ENCODE data around the gene TXNRD2.

Gene TXNRD2

DNA sequence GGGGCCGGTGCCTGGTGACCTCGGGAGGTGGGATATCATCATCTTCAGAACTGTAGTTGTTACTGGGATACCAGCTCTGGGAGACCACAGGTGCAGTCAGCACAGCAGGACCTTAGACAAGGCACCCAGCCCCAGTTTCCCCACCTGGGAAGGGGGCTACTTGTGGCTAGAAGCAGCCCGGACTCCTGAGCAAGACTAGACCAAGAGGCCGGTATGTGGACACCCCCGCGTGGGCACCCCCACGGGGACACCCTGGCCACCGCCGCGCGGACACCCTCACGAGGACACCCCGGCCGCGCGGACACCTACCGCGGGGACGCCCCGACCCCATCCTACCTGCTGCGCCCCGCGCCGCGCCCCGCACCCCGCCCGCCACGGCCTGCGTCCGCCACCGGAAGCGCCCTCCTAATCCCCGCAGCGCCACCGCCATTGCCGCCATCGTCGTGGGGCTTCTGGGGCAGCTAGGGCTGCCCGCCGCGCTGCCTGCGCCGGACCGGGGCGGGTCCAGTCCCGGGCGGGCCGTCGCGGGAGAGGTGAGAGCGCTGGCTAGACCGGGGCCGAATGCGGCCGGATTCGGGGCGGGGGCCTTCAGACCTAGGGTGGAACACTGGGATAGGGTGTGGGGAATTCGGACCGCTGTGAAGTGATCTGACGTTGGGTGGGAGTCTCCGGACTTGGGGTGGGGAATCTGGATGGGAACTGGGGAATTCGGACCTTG, at the start of gene TXNRD2, which contains the start of gene COMT:
TXNRD2 (minus strand) TSS at position 454 of the 718 bp plus-strand sequence; CDS start at position 439, 15 bp downstream.
COMT (plus strand) TSS at position 408 of the 718 bp plus-strand sequence. CDS start 20,755 bp downstream, outside the sequence.
- peak; percentile 92 for TF ChIP-seq YY1 (IDR thresholded peaks at IDR 0.05; ENCODE audit: low read depth)
- TF ChIP-seq, protein P1, sequence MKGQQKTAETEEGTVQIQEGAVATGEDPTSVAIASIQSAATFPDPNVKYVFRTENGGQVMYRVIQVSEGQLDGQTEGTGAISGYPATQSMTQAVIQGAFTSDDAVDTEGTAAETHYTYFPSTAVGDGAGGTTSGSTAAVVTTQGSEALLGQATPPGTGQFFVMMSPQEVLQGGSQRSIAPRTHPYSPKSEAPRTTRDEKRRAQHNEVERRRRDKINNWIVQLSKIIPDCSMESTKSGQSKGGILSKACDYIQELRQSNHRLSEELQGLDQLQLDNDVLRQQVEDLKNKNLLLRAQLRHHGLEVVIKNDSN (IDR thresholded peaks at IDR 0.05) = no peak
- no peak for TF ChIP-seq EGR1 (IDR thresholded peaks at IDR 0.05)
- TF ChIP-seq, protein P2, sequence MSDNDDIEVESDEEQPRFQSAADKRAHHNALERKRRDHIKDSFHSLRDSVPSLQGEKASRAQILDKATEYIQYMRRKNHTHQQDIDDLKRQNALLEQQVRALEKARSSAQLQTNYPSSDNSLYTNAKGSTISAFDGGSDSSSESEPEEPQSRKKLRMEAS (IDR thresholded peaks at IDR 0.05) = peak; percentile 52; the same call in 1 of the 2 replicates
- no peak for TF ChIP-seq CREB1 (IDR thresholded peaks at IDR 0.05; ENCODE audit: low read depth)
- no peak for TF ChIP-seq TCF12 (IDR thresholded peaks at IDR 0.05; ENCODE audit: low read depth)
- TF ChIP-seq RAD21 (IDR thresholded peaks at IDR 0.05; ENCODE audit: low read depth) = no peak
- no peak for TF ChIP-seq NFIC (IDR thresholded peaks at IDR 0.05)
- no peak for TF ChIP-seq FOXM1 (IDR thresholded peaks at IDR 0.05; ENCODE audit: borderline replicate concordance, low read depth)
- no peak for TF ChIP-seq EP300 (IDR thresholded peaks at IDR 0.05; ENCODE audit: borderline replicate concordance)
- peak; percentile 92 for TF ChIP-seq TAF1 (IDR thresholded peaks at IDR 0.05; ENCODE audit: low read depth)
- no peak; the same call in 1 of the 2 replicates for TF ChIP-seq ZBTB7A (IDR thresholded peaks at IDR 0.05; ENCODE audit: low read depth)
- TF ChIP-seq CEBPB (IDR thresholded peaks at IDR 0.05) = no peak
- TF ChIP-seq, protein P3, sequence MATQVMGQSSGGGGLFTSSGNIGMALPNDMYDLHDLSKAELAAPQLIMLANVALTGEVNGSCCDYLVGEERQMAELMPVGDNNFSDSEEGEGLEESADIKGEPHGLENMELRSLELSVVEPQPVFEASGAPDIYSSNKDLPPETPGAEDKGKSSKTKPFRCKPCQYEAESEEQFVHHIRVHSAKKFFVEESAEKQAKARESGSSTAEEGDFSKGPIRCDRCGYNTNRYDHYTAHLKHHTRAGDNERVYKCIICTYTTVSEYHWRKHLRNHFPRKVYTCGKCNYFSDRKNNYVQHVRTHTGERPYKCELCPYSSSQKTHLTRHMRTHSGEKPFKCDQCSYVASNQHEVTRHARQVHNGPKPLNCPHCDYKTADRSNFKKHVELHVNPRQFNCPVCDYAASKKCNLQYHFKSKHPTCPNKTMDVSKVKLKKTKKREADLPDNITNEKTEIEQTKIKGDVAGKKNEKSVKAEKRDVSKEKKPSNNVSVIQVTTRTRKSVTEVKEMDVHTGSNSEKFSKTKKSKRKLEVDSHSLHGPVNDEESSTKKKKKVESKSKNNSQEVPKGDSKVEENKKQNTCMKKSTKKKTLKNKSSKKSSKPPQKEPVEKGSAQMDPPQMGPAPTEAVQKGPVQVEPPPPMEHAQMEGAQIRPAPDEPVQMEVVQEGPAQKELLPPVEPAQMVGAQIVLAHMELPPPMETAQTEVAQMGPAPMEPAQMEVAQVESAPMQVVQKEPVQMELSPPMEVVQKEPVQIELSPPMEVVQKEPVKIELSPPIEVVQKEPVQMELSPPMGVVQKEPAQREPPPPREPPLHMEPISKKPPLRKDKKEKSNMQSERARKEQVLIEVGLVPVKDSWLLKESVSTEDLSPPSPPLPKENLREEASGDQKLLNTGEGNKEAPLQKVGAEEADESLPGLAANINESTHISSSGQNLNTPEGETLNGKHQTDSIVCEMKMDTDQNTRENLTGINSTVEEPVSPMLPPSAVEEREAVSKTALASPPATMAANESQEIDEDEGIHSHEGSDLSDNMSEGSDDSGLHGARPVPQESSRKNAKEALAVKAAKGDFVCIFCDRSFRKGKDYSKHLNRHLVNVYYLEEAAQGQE (IDR thresholded peaks at IDR 0.05; ENCODE audit: low read depth) = 0 out of 2 replicates have a peak, but pooled peaks have one; percentile 6
- TF ChIP-seq TEAD4 (IDR thresholded peaks at IDR 0.05) = no peak

DNA sequence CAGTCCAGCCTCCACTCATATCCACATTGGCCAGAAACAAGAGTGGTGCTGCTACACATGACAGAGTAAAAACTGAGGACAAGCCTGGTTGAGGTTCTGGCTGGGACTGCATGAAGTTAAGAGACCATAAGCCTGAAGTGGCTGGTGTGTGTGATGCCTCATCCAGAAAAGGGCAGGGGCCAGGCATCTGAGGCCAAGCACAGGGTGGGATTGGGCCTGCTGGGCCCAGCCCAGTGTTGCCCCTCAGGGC, 49.7 kb upstream of the TXNRD2 start:
- no peak for TF ChIP-seq EP300 (IDR thresholded peaks at IDR 0.05; ENCODE audit: borderline replicate concordance)
- TF ChIP-seq ZBTB7A (IDR thresholded peaks at IDR 0.05; ENCODE audit: low read depth) = no peak

DNA sequence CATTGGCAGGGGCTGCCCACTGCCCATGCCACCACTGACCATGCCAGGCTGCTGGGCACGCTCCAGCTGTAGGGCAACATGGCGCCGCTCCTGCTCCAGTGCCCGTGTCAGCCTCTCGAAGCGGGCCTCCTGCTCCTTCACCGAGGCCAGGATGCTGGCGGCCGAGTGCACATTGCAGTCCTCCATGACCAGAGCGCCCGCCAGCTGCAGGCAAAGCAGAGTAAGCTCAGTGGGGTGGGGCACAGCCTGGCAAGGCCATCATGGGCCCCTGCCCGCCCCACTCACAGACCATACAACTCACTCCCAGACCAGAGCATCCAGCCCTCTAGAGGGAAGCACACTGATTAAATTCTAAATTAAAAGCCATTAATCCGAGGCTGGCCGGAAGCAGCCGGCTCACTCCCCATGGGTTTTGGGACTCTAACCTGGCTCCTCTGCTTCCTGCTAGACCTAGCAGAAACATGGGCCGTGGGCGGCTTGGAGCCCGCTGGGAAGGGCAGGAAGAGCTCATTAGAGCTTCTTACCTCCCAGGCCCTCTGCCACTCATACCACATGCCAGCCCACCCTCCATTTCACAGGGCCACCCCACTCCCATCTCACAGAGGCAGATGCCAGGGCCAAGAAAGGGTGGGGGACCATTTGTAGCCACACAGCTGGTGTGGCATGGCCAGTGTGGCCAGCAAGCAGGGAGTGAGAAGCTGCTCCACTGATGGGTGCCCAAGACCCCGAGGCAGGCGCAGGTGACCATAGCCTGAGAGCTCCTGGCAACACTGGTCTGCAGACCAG, 49.2 kb upstream of the TXNRD2 start:
- TF ChIP-seq EP300 (IDR thresholded peaks at IDR 0.05; ENCODE audit: borderline replicate concordance) (no peak), ZBTB7A (IDR thresholded peaks at IDR 0.05; ENCODE audit: low read depth) (no peak), NFIC (IDR thresholded peaks at IDR 0.05) (no peak), TCF12 (IDR thresholded peaks at IDR 0.05; ENCODE audit: low read depth) (no peak), CEBPB (IDR thresholded peaks at IDR 0.05) (no peak), YY1 (IDR thresholded peaks at IDR 0.05; ENCODE audit: low read depth) (no peak), TAF1 (IDR thresholded peaks at IDR 0.05; ENCODE audit: low read depth) (no peak), FOXM1 (IDR thresholded peaks at IDR 0.05; ENCODE audit: borderline replicate concordance, low read depth) (no peak), CREB1 (IDR thresholded peaks at IDR 0.05; ENCODE audit: low read depth) (no peak), RAD21 (IDR thresholded peaks at IDR 0.05; ENCODE audit: low read depth) (no peak), TEAD4 (IDR thresholded peaks at IDR 0.05) (no peak), EGR1 (IDR thresholded peaks at IDR 0.05) (no peak)
- TF ChIP-seq, protein P1 (IDR thresholded peaks at IDR 0.05) = no peak
- TF ChIP-seq, protein P3 (IDR thresholded peaks at IDR 0.05; ENCODE audit: low read depth) = no peak
- TF ChIP-seq, protein P2 (IDR thresholded peaks at IDR 0.05) = no peak

DNA sequence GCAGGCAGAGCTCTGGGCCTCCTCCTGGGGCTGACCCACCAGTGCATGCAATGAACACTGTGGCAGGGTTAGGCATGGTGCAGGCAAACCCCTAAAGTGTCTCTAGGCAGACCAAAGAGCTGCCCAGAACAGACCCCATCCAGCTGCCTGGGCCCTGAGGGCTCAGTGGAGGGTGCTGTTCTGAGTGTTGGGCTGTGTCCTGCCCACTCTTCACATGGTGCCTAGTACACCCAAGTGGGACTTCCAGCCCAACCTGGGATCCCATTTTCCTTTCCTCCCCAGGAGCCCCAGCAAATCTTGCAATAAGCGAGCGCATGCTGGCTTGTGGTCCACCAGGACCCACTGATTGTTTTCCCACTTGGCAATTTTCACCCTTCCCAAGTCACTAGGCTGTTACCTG, 48.6 kb upstream of the TXNRD2 start:
- no peak for TF ChIP-seq EGR1 (IDR thresholded peaks at IDR 0.05)

DNA sequence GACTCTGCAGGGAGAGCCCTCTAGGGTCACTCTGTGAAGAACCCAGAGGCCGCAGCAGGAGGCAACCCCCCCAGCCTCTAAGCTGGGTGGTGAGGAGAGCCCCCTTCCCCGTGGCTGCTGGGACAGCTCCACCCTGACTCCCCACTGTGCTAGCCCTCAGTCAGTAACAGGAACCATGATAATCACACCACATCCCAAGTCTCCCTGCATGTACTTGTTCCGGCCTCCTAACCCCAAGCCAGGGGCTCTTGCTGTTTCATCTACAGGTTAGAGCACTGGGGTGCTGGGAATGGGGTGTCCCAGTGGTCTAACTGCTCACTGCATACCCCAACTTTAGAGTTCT, 48.1 kb upstream of the TXNRD2 start:
- TF ChIP-seq, protein P2 (IDR thresholded peaks at IDR 0.05) = no peak
- TF ChIP-seq ZBTB7A (IDR thresholded peaks at IDR 0.05; ENCODE audit: low read depth) (no peak), FOXM1 (IDR thresholded peaks at IDR 0.05; ENCODE audit: borderline replicate concordance, low read depth) (no peak), TAF1 (IDR thresholded peaks at IDR 0.05; ENCODE audit: low read depth) (no peak), YY1 (IDR thresholded peaks at IDR 0.05; ENCODE audit: low read depth) (no peak), CREB1 (IDR thresholded peaks at IDR 0.05; ENCODE audit: low read depth) (no peak), TEAD4 (IDR thresholded peaks at IDR 0.05) (no peak), EP300 (IDR thresholded peaks at IDR 0.05; ENCODE audit: borderline replicate concordance) (no peak), TCF12 (IDR thresholded peaks at IDR 0.05; ENCODE audit: low read depth) (no peak), CEBPB (IDR thresholded peaks at IDR 0.05) (no peak), NFIC (IDR thresholded peaks at IDR 0.05) (no peak), EGR1 (IDR thresholded peaks at IDR 0.05) (no peak), RAD21 (IDR thresholded peaks at IDR 0.05; ENCODE audit: low read depth) (no peak)
- TF ChIP-seq, protein P3 (IDR thresholded peaks at IDR 0.05; ENCODE audit: low read depth) = no peak
- TF ChIP-seq, protein P1 (IDR thresholded peaks at IDR 0.05) = no peak

Measured in Ishikawa (cell line).